VCaP (cell line): ENCODE measurements around the gene SYT9.
"Not testable (repeated sequence)": the region's sequence is repeated elsewhere in the genome, so short reads cannot be mapped to it uniquely, and the experiment has no call there.

Experiments
- H3K27ac ChIP-seq: fragments of 450-650 bp; 2 replicates; pipeline ENCODE4 v1.5.1; 2017
- CTCF ChIP-seq: fragments of 450-650 bp; conservative IDR thresholded peaks from 2 replicates; pipeline ENCODE4 v1.5.1; 2017; ENCODE audit warnings: mild to moderate bottlenecking, moderate library complexity

Gene SYT9

GRCh38 chr11:7512525-7513233, 261.0 kb downstream of the SYT9 start:
- TF ChIP-seq CTCF = no peak
- peak overlapping the region; percentile 85 for H3K27ac ChIP-seq

- H3K27ac ChIP-seq = peak within 1 kb of the TSS; percentile 85
- peak; percentile 80 for TF ChIP-seq CTCF
Measured at GRCh38 chr11:7513234-7514098, 261.8 kb downstream of the SYT9 start, which contains the start of gene PPFIBP2. Gene PPFIBP2, plus strand, starts transcription at chr11:7513999. Its CDS starts 35,477 bp downstream, at chr11:7549476.

- peak overlapping the region; percentile 85 for H3K27ac ChIP-seq
- TF ChIP-seq CTCF = no peak
Measured at GRCh38 chr11:7514099-7514591, 262.4 kb downstream of the SYT9 start.

GRCh38 chr11:7515447-7515886, 263.8 kb downstream of the SYT9 start:
- TF ChIP-seq CTCF = no peak
- H3K27ac ChIP-seq = no peak overlapping the region

- no peak for TF ChIP-seq CTCF
- H3K27ac ChIP-seq = no peak overlapping the region
Measured at GRCh38 chr11:7516475-7516874, 264.8 kb downstream of the SYT9 start.

GRCh38 chr11:7517743-7518142, 266.0 kb downstream of the SYT9 start:
- H3K27ac ChIP-seq = not testable (repeated sequence)
